H1 (cell line): ENCODE results near the gene CITED1. TPM values are rescaled to one million over a fixed set of nuclear protein-coding genes. Genes with fewer than 3 reads are reported as not detected.

ENCODE experiments used
- ASH2L ChIP-seq: fragments of 200-600, 300-600 bp; sonication (generic); IDR thresholded peaks from one replicate; pipeline ENCODE4 v1.7.1; 2017; ENCODE audit warnings: low read length
- CEBPB ChIP-seq: IDR thresholded peaks from 2 replicates; pipeline ENCODE4 v1.6.1; 2012; ENCODE audit warnings: low read depth, low read length
- CTBP2 ChIP-seq: IDR thresholded peaks from 2 replicates; pipeline ENCODE4 v1.7.0; 2011; ENCODE audit warnings: borderline replicate concordance, mild to moderate bottlenecking, moderate library complexity, mixed read lengths, low read length; ENCODE audit not compliant: insufficient read depth, insufficient read length
- HDAC6 ChIP-seq: IDR thresholded peaks from one replicate; pipeline ENCODE4 v1.7.1; 2012; ENCODE audit warnings: low read depth, mild to moderate bottlenecking, inconsistent platforms, low read length, moderate library complexity
- JUND ChIP-seq: IDR thresholded peaks from 2 replicates; pipeline ENCODE4 v1.6.1; 2011; ENCODE audit warnings: mild to moderate bottlenecking, improper control_type of control experiment, low read length
- POLR2AphosphoS5 ChIP-seq: IDR thresholded peaks from 2 replicates; pipeline ENCODE4 v1.6.1; 2011; ENCODE audit warnings: low read depth, low read length
- RXRA ChIP-seq: IDR thresholded peaks from 2 replicates; pipeline ENCODE4 v1.6.1; 2011; ENCODE audit warnings: low read depth, mild to moderate bottlenecking, low read length, moderate library complexity; ENCODE audit not compliant: insufficient read depth
- TBP ChIP-seq: IDR thresholded peaks from 2 replicates; pipeline ENCODE4 v1.6.1; 2011; ENCODE audit warnings: low read depth, low read length, improper control_type of control experiment
- USF2 ChIP-seq: IDR thresholded peaks from 2 replicates; pipeline ENCODE4 v1.6.1; 2011; ENCODE audit warnings: low read length, improper control_type of control experiment
- YY1 ChIP-seq: IDR thresholded peaks from 2 replicates; pipeline ENCODE4 v1.6.1; 2011; ENCODE audit warnings: low read depth, mild to moderate bottlenecking, low read length
- ZNF274 ChIP-seq: IDR thresholded peaks from 2 replicates; pipeline ENCODE4 v1.7.0; 2012; ENCODE audit warnings: low read length, borderline replicate concordance; ENCODE audit errors: extremely low read depth
- polyA plus RNA-seq, 7 experiments: library from polyadenylated mRNA; depleted of rRNA in 3 of 7; stranded (reverse) in 5 of 7; unstranded in 2 of 7; fragments of >200 nt in 5 of 7; fragments of 200-250 nt in 2 of 7; gene quantifications; 1 replicate in 5 of 7; 2 replicates in 1 of 7; 4 replicates in 1 of 7; pipeline versions ENCODE4 v1.2.1 to v1.2.3, GENCODE V29; 2011 to 2013; ENCODE audit warnings: missing spikeins in 2 of 7, mixed read lengths in 2 of 7
- total RNA-seq: library from RNA; stranded (reverse); fragmentation: NEBNext Ultra II Directional; extraction: Animal tissue kit (Norgen Biotek cat#: 25700); gene quantifications from 2 replicates; pipeline ENCODE4 v1.2.1, GENCODE V29; 2021

CITED1 gene
- total and polyA plus RNA-seq, 2 of the 8 experiments (the other 6 are each of a cell fraction or from before 2014, with no cell fraction given) = 1.2 to 2.4 TPM

GRCh38 chrX:72349190-72349589, 43.5 kb upstream of the CITED1 start (continued):
- TF ChIP-seq ASH2L = no peak
- no peak for TF ChIP-seq ZNF274
- no peak for TF ChIP-seq USF2
- no peak for TF ChIP-seq JUND
- no peak for TF ChIP-seq RXRA
- no peak for TF ChIP-seq HDAC6
- TF ChIP-seq CEBPB = no peak
- no peak for TF ChIP-seq YY1
- no peak for TF ChIP-seq TBP
- TF ChIP-seq CTBP2 = no peak
- no peak for TF ChIP-seq POLR2AphosphoS5
